Stimulated activated CD8-positive, alpha-beta memory T cell treated with anti-CD3 and anti-CD28 coated beads, Interleukin-12 subunit alpha, Interleukin-12 subunit beta, amount 100 ng/mL, for 24 hours (primary cell): Measurements from ENCODE around the gene HOXC6.
"Not testable (repeated sequence)": the region's sequence is repeated elsewhere in the genome, so short reads cannot be mapped to it uniquely, and the experiment has no call there.

Experiments used
- DNase-seq: peaks from one replicate; pipeline ENCODE4 v3.0.0-alpha.2; 2020; ENCODE audit errors: extremely low read depth

HOXC6 gene

GRCh38 chr12:54058128-54058768 is 30.0 kb downstream of the HOXC6 start:
- DNase-seq = no peak

GRCh38 chr12:54059668-54060067 is 31.4 kb downstream of the HOXC6 start:
- DNase-seq = no peak

GRCh38 chr12:54060174-54060974 is 32.1 kb downstream of the HOXC6 start:
- no peak for DNase-seq

- no peak for DNase-seq
These were observed 32.9 kb downstream of the HOXC6 start for GRCh38 chr12:54060975-54061778.

GRCh38 chr12:54065677-54066076 is 37.4 kb downstream of the HOXC6 start:
- DNase-seq = no peak

- no peak for DNase-seq
These were observed 38.2 kb downstream of the HOXC6 start for GRCh38 chr12:54066408-54066807.

GRCh38 chr12:54068418-54069070 is 40.3 kb downstream of the HOXC6 start:
- DNase-seq = no peak

GRCh38 chr12:54071942-54072341 is 43.7 kb downstream of the HOXC6 start:
- no peak for DNase-seq

GRCh38 chr12:54074308-54074707 is 46.1 kb downstream of the HOXC6 start:
- DNase-seq = no peak

GRCh38 chr12:54075409-54075808 is 47.2 kb downstream of the HOXC6 start:
- DNase-seq = no peak

GRCh38 chr12:54075974-54076373 is 47.7 kb downstream of the HOXC6 start:
- DNase-seq = no peak

GRCh38 chr12:54077843-54078242 is 49.6 kb downstream of the HOXC6 start:
- not testable (repeated sequence) for DNase-seq

- not testable (repeated sequence) for DNase-seq
These were observed 50.9 kb downstream of the HOXC6 start for GRCh38 chr12:54079115-54079514.
